ENCODE results near the gene C20orf204. TPM values are rescaled to one million over a fixed set of nuclear protein-coding genes. Genes with fewer than 3 reads are reported as not detected.

The C20orf204 gene
- total and polyA plus RNA-seq, 10 of the 15 experiments (the other 5 are each of a cell fraction or from before 2014, with no cell fraction given): 0.24 to 56.0 (median 12.4) TPM

DNA sequence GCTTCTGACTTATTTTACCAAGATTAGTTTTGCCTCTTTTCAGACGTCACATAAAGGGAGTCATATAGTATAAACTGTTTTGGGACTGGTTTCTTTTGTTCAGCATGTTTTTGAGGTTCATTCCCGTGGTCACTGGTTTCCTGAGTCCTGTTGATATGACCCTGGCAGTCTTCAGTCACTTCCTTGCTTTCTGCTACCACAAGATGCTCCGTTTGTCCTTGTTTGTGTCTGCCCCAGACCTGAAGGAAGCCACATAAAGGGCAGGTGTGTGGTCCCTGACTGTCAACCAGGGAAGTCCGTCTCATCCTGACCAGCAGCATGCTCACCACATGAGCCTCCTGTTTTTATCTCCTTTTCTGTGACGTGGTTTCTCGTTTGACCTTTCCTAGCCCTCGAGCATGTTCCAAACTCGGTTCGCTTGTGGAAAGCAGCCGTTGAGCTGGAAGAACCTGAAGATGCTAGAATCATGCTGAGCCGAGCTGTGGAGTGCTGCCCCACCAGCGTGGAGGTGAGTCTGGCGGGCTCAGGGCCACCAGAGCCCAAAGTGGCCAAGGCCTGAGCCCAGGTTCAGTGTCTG is 26.1 kb upstream of the C20orf204 start (continued):
- TF ChIP-seq, protein P1, sequence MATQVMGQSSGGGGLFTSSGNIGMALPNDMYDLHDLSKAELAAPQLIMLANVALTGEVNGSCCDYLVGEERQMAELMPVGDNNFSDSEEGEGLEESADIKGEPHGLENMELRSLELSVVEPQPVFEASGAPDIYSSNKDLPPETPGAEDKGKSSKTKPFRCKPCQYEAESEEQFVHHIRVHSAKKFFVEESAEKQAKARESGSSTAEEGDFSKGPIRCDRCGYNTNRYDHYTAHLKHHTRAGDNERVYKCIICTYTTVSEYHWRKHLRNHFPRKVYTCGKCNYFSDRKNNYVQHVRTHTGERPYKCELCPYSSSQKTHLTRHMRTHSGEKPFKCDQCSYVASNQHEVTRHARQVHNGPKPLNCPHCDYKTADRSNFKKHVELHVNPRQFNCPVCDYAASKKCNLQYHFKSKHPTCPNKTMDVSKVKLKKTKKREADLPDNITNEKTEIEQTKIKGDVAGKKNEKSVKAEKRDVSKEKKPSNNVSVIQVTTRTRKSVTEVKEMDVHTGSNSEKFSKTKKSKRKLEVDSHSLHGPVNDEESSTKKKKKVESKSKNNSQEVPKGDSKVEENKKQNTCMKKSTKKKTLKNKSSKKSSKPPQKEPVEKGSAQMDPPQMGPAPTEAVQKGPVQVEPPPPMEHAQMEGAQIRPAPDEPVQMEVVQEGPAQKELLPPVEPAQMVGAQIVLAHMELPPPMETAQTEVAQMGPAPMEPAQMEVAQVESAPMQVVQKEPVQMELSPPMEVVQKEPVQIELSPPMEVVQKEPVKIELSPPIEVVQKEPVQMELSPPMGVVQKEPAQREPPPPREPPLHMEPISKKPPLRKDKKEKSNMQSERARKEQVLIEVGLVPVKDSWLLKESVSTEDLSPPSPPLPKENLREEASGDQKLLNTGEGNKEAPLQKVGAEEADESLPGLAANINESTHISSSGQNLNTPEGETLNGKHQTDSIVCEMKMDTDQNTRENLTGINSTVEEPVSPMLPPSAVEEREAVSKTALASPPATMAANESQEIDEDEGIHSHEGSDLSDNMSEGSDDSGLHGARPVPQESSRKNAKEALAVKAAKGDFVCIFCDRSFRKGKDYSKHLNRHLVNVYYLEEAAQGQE (IDR thresholded peaks at IDR 0.05; ENCODE audit: low read depth, low read length): no peak

DNA sequence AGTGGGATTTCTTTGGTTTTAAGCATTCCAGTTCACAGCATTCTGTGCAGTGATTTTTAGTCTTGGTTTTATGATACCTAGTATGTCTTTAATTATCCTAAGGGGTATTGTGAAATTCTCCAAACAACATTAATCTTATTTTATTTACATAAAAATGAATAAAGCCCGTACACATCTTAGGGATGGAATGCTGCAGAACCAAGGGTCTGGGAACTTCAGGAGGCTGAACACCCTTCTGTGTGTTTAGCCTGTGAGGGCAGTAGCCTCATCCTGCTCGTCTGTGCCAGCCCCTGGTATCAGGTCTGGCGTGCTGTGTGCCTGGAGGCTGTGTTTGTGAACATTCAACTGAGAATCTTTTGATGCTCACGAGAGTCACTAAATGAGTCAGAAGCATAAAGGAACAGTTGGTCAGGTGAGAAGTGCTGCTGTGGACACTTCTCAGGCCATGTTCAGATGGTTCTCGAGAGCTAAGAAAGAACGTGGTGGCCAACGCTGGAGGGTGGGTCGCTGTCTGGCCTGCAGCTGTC is 25.2 kb upstream of the C20orf204 start:
- Histone ChIP-seq H3K4me2 (ENCODE audit: control insufficient read depth, insufficient read depth) (no peak overlapping the region), H3K27ac (ENCODE audit: control insufficient read depth, insufficient read depth) (peak overlapping the region; percentile 94), H4K20me1 (ENCODE audit: control insufficient read depth, insufficient read depth) (no peaks in the 10 kb centered on the region), H3K36me3 (ENCODE audit: control insufficient read depth in 2 of 2, insufficient read depth in 2 of 2, low read length in 1 of 2) (peaks cover 38 to 59% of the 10 kb centered on the region in 2 experiments), H3K27me3 (replicated peaks in 1 of 2; ENCODE audit: control insufficient read depth in 2 of 2, insufficient read depth in 2 of 2, low read length in 1 of 2) (no peaks in the 10 kb centered on the region), H3K4me3 (no peak overlapping the region), H2AFZ (ENCODE audit: control insufficient read depth, low read depth, low read length) (no peak overlapping the region), H3K9me3 (replicated peaks; ENCODE audit: control insufficient read depth, insufficient read depth, low read length) (peaks cover 52% of the 10 kb centered on the region), H3K4me1 (ENCODE audit: control insufficient read depth, insufficient read depth, low read length) (peaks cover 27% of the 10 kb centered on the region), H3K9ac (ENCODE audit: control insufficient read depth, insufficient read depth, low read length) (peak overlapping the region; percentile 36; the same call in 1 of the 2 replicates), H3K79me2 (ENCODE audit: control insufficient read depth, insufficient read depth, low read length) (peaks cover 9% of the 10 kb centered on the region)
- SMC1A ChIA-PET (ENCODE audit: uncharacterized antibody, unreplicated experiment): interaction anchor here (0.6 to 1.6 kb wide), 4 partner anchors 21 to 47 kb away, joined by 3 to 15 read pairs (median 7); partner anchors contain the start of genes C20orf204, PRPF6 and SAMD10
- FAIRE-seq (peak; percentile 71), ATAC-seq (peak; percentile 76), DNase-seq (ENCODE audit: low read depth, low spot score) (peak; percentile 31)
- intact Hi-C loops (cut with micrococcal nuclease; ENCODE audit: unreplicated experiment): loop anchor here (1.0 kb wide), 1 partner anchor 29 kb away; the partner anchor contains the start of gene PRPF6
- BruUV-seq (replicated peaks): no TSS peak
- in situ Hi-C loops (cut with MboI): no loop called here
- POLR2A ChIA-PET: interaction anchor here (1.0 kb wide), 1 partner anchor 26 kb away, joined by 3 read pairs; no protein-coding TSS in a partner anchor
- CTCF ChIA-PET: interaction anchor here (0.8 to 1.3 kb wide), 3 partner anchors 26 to 46 kb away, joined by 3 to 5 read pairs (median 3); partner anchors contain the start of gene PRPF6
- 62% methylated on average over 8 of the region's 8 CpGs for WGBS (ENCODE audit: insufficient coverage, insufficient replicate concordance, low lambda C conversion rate, missing lambda C conversion rate)
- RAD21 ChIA-PET (ENCODE audit: unreplicated experiment): interaction anchor here (1.2 to 1.3 kb wide), 2 partner anchors 26 to 45 kb away, joined by 4 read pairs; no protein-coding TSS in a partner anchor
- TF ChIP-seq STAT1 (conservative IDR thresholded peaks at IDR 0.05) (no peak), SPI1 (IDR thresholded peaks at IDR 0.05; ENCODE audit: borderline replicate concordance, insufficient read depth, low read depth, low read length) (no peak), CREM (IDR thresholded peaks at IDR 0.05; ENCODE audit: low read depth) (no peak), EZH2 (IDR thresholded peaks at IDR 0.05; ENCODE audit: borderline replicate concordance, control insufficient read depth, low read depth, low read length) (no peak), POLR2AphosphoS2 (IDR thresholded peaks at IDR 0.05; ENCODE audit: low read depth, low read length) (no peak), ZNF217 (IDR thresholded peaks at IDR 0.05) (no peak)
- TF ChIP-seq, protein P2, sequence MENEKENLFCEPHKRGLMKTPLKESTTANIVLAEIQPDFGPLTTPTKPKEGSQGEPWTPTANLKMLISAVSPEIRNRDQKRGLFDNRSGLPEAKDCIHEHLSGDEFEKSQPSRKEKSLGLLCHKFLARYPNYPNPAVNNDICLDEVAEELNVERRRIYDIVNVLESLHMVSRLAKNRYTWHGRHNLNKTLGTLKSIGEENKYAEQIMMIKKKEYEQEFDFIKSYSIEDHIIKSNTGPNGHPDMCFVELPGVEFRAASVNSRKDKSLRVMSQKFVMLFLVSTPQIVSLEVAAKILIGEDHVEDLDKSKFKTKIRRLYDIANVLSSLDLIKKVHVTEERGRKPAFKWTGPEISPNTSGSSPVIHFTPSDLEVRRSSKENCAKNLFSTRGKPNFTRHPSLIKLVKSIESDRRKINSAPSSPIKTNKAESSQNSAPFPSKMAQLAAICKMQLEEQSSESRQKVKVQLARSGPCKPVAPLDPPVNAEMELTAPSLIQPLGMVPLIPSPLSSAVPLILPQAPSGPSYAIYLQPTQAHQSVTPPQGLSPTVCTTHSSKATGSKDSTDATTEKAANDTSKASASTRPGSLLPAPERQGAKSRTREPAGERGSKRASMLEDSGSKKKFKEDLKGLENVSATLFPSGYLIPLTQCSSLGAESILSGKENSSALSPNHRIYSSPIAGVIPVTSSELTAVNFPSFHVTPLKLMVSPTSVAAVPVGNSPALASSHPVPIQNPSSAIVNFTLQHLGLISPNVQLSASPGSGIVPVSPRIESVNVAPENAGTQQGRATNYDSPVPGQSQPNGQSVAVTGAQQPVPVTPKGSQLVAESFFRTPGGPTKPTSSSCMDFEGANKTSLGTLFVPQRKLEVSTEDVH (IDR thresholded peaks at IDR 0.05; ENCODE audit: low read depth, partially characterized antibody): no peak
- TF ChIP-seq, protein P3, sequence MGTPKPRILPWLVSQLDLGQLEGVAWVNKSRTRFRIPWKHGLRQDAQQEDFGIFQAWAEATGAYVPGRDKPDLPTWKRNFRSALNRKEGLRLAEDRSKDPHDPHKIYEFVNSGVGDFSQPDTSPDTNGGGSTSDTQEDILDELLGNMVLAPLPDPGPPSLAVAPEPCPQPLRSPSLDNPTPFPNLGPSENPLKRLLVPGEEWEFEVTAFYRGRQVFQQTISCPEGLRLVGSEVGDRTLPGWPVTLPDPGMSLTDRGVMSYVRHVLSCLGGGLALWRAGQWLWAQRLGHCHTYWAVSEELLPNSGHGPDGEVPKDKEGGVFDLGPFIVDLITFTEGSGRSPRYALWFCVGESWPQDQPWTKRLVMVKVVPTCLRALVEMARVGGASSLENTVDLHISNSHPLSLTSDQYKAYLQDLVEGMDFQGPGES (IDR thresholded peaks at IDR 0.05): no peak
- TF ChIP-seq, protein P4, sequence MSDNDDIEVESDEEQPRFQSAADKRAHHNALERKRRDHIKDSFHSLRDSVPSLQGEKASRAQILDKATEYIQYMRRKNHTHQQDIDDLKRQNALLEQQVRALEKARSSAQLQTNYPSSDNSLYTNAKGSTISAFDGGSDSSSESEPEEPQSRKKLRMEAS (IDR thresholded peaks at IDR 0.05; ENCODE audit: low read depth, low read length): no peak

Measured in GM12878 (cell line).